Astrocyte (in vitro differentiated cells and primary cell): Measurements from ENCODE around the gene EXD3.

Source experiments
- EZH2 ChIP-seq: IDR thresholded peaks from 2 replicates; pipeline ENCODE4 v1.6.1; 2012; ENCODE audit warnings: mild to moderate bottlenecking, low read length, inconsistent platforms; ENCODE audit not compliant: insufficient read depth
- TF ChIP-seq, protein P1 (sequence below): IDR thresholded peaks from 2 replicates; pipeline ENCODE4 v1.5.1; 2011; ENCODE audit warnings: low read depth, mild to moderate bottlenecking, inconsistent platforms, low read length, moderate library complexity; ENCODE audit not compliant: insufficient read depth

DNA sequence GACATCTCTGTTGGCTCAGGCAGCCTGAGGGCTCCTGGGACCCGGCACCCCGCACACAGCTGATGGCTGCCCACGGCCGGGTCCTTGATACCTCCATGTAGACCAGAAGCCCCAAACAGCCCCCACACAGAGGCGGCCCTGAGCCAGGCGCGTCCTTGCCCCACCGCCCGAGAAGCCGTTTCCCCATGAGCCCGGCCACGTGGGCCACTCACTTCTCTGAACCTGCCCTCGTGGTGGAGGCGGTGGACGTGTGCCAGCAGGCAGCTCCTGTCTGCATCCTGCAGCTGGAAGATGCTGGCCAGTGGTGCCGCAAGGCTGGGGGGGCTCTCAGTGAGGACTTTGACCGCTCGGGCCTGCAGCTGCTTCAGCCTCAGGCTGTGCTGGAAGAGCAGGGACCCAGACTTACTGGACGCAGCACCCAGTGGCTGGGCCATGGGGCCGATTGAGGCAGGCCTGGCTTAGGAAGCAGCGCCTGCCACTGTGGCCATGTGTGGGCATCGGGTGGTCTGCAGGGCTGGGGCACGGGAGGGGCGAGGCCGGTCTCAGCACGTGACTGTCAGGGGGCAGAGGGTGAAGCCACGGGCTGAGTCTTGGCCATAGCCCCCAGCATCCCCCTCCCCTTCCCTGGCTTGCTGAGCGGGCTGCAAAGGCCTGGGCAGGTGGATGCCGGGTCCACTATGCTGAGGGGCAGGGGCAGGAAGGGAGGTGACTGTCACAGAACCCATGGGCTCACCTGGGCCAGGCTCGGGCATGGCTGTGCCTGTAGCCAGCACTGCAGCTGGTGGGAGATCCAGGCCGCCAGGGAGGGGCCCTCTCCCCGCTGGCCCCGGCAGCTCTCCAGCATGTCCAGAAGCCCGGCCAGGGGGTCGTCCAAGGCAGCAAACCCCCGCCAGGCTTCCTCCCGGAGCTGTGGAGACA is 50.0 kb downstream of the EXD3 start:
- TF ChIP-seq, protein P1, sequence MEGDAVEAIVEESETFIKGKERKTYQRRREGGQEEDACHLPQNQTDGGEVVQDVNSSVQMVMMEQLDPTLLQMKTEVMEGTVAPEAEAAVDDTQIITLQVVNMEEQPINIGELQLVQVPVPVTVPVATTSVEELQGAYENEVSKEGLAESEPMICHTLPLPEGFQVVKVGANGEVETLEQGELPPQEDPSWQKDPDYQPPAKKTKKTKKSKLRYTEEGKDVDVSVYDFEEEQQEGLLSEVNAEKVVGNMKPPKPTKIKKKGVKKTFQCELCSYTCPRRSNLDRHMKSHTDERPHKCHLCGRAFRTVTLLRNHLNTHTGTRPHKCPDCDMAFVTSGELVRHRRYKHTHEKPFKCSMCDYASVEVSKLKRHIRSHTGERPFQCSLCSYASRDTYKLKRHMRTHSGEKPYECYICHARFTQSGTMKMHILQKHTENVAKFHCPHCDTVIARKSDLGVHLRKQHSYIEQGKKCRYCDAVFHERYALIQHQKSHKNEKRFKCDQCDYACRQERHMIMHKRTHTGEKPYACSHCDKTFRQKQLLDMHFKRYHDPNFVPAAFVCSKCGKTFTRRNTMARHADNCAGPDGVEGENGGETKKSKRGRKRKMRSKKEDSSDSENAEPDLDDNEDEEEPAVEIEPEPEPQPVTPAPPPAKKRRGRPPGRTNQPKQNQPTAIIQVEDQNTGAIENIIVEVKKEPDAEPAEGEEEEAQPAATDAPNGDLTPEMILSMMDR: no peak
- TF ChIP-seq EZH2: no peak
